Natural killer cell (primary cell): Measurements from ENCODE around the gene ZNF385C. TPM values are rescaled to one million over a fixed set of nuclear protein-coding genes. Genes with fewer than 3 reads are reported as not detected.

Source experiments
- ATAC-seq, 3 donors: fragments of 150-1000 bp in 2 of 3; fragments of 200-7000 bp in 1 of 3; cut with Tn5 transposase; 1 replicate in 1 of 3; 2 replicates in 2 of 3; pipeline ENCODE4 v1.10.0; 2021; ENCODE audit warnings: mild to moderate bottlenecking in 2 of 3, moderate library complexity in 2 of 3
- DNase-seq, 2 donors: peaks; one replicate each; pipeline versions ENCODE4 v3.0.0 to v3.0.0-alpha.2; 2013 to 2021; ENCODE audit warnings: mixed read lengths in 1 of 2
- H3K27ac ChIP-seq: one replicate; pipeline ENCODE4 v1.5.1; 2013; ENCODE audit warnings: mild to moderate bottlenecking, low read length
- H3K27me3 ChIP-seq: one replicate; pipeline ENCODE4 v1.6.1; 2013; ENCODE audit warnings: low read length; ENCODE audit not compliant: control insufficient read depth, insufficient read depth
- H3K36me3 ChIP-seq: one replicate; pipeline ENCODE4 v1.6.1; 2013; ENCODE audit warnings: low read length; ENCODE audit not compliant: control insufficient read depth, insufficient read depth
- H3K4me1 ChIP-seq: one replicate; pipeline ENCODE4 v1.6.1; 2013; ENCODE audit warnings: low read length; ENCODE audit not compliant: control insufficient read depth, insufficient read depth
- H3K4me3 ChIP-seq: one replicate; pipeline ENCODE4 v1.5.1; 2013; ENCODE audit warnings: low read length
- H3K9me3 ChIP-seq: one replicate; pipeline ENCODE4 v1.6.1; 2013; ENCODE audit warnings: low read length; ENCODE audit not compliant: control insufficient read depth, insufficient read depth
- H3K27ac Mint-ChIP-seq, 2 donors: one replicate each; pipeline ENCODE4 v1.8.0; 2022; ENCODE audit warnings: mild to moderate bottlenecking in 2 of 2, mixed read lengths in 2 of 2, moderate library complexity in 1 of 2
- H3K27me3 Mint-ChIP-seq, 2 donors: one replicate each; pipeline ENCODE4 v1.8.0; 2022; ENCODE audit warnings: low read depth in 2 of 2, mixed read lengths in 2 of 2
- H3K36me3 Mint-ChIP-seq: one replicate; pipeline ENCODE4 v1.8.0; 2022; ENCODE audit warnings: mixed read lengths
- H3K4me1 Mint-ChIP-seq, 2 donors: one replicate each; pipeline ENCODE4 v1.8.0; 2022; ENCODE audit warnings: mixed read lengths in 2 of 2
- H3K4me3 Mint-ChIP-seq: one replicate; pipeline ENCODE4 v1.8.0; 2022; ENCODE audit warnings: mild to moderate bottlenecking, moderate library complexity, mixed read lengths
- H3K9me3 Mint-ChIP-seq, 2 donors: one replicate each; pipeline ENCODE4 v1.8.0; 2022; ENCODE audit warnings: mixed read lengths in 2 of 2
- CTCF ChIP-seq: fragments of 200-600 bp; IDR thresholded peaks from one replicate; pipeline ENCODE4 v1.8.0; 2022; ENCODE audit warnings: antibody characterized with exemption
- WGBS: methylation state at CpG from one replicate; pipeline ENCODE4 v1.1.7; 2013; ENCODE audit warnings: missing lambda C conversion rate; ENCODE audit not compliant: insufficient coverage; 5-methylcytosine and 5-hydroxymethylcytosine counted together
- intact Hi-C: fragments of 100-400 bp; cut with micrococcal nuclease; formaldehyde crosslinking; loops from one replicate; pipeline ENCODE4 v1.14.2; 2022
- total RNA-seq, 4 donors: library from RNA; stranded (reverse); fragments of 120-200 nt in 1 of 4; gene quantifications; one replicate each; pipeline versions ENCODE4 v1.2.3 to v1.2.4, GENCODE V29; 2013 to 2022

The ZNF385C gene
- total RNA-seq, 3 donors from 2014 or later (not counting 1 experiment from before 2014, with no cell fraction given), result 0.28 TPM; not detected in 2

- intact Hi-C loops, result no loop called here
- DNase-seq (no peak), ATAC-seq (no peak)
- H3K4me3 Mint-ChIP-seq, result no peak overlapping the region
- H3K27ac Mint-ChIP-seq, result no peak overlapping the region
- peaks cover 0 to 7% of the 10 kb centered on the region in 2 donors for H3K4me1 Mint-ChIP-seq
- 92% methylated on average over 3 of the region's 4 CpGs for WGBS
- peaks cover 7 to 18% of the 10 kb centered on the region in 2 donors for H3K27me3 Mint-ChIP-seq
- Histone ChIP-seq H3K4me3 (no peak overlapping the region), H3K4me1 (peaks cover 8% of the 10 kb centered on the region), H3K36me3 (no peaks in the 10 kb centered on the region), H3K27me3 (peaks cover 4% of the 10 kb centered on the region), H3K27ac (no peak overlapping the region), H3K9me3 (no peaks in the 10 kb centered on the region)
- H3K36me3 Mint-ChIP-seq, result no peaks in the 10 kb centered on the region
- TF ChIP-seq CTCF, result no peak
- no peaks in the 10 kb centered on the region for H3K9me3 Mint-ChIP-seq
Measured at GRCh38 chr17:42076797-42077559, 21.3 kb downstream of the ZNF385C start.

- Histone ChIP-seq H3K27ac (no peak overlapping the region), H3K4me1 (peaks cover 12% of the 10 kb centered on the region), H3K27me3 (peaks cover 8% of the 10 kb centered on the region), H3K4me3 (no peak overlapping the region), H3K9me3 (no peaks in the 10 kb centered on the region), H3K36me3 (no peaks in the 10 kb centered on the region)
- peaks cover 7 to 26% of the 10 kb centered on the region in 2 donors for H3K27me3 Mint-ChIP-seq
- H3K4me1 Mint-ChIP-seq, result peaks cover 0 to 13% of the 10 kb centered on the region in 2 donors
- ATAC-seq, result no peak
- no peak overlapping the region for H3K4me3 Mint-ChIP-seq
- no peak overlapping the region for H3K27ac Mint-ChIP-seq
- no peaks in the 10 kb centered on the region for H3K36me3 Mint-ChIP-seq
- intact Hi-C loops, result no loop called here
- WGBS, result 73% methylated on average over 6 of the region's 6 CpGs
- TF ChIP-seq CTCF, result no peak
- H3K9me3 Mint-ChIP-seq, result no peaks in the 10 kb centered on the region
- no peak for DNase-seq
Measured at GRCh38 chr17:42075789-42076188, 22.5 kb downstream of the ZNF385C start.

GRCh38 chr17:42072323-42073187 lies 25.7 kb downstream of the ZNF385C start:
- H3K27me3 Mint-ChIP-seq, result peaks cover 7 to 29% of the 10 kb centered on the region in 2 donors
- TF ChIP-seq CTCF, result no peak
- Histone ChIP-seq H3K4me1 (peaks cover 12% of the 10 kb centered on the region), H3K27ac (no peak overlapping the region), H3K27me3 (peaks cover 8% of the 10 kb centered on the region), H3K4me3 (no peak overlapping the region), H3K36me3 (no peaks in the 10 kb centered on the region), H3K9me3 (no peaks in the 10 kb centered on the region)
- intact Hi-C loops, result no loop called here
- H3K4me3 Mint-ChIP-seq, result no peak overlapping the region
- ATAC-seq (peak in 2 of 3 donors; percentile 32 to 50), DNase-seq (no peak)
- no peaks in the 10 kb centered on the region for H3K9me3 Mint-ChIP-seq
- H3K36me3 Mint-ChIP-seq, result no peaks in the 10 kb centered on the region
- 6% methylated on average over 67 of the region's 67 CpGs for WGBS
- peaks cover 0 to 13% of the 10 kb centered on the region in 2 donors for H3K4me1 Mint-ChIP-seq
- H3K27ac Mint-ChIP-seq, result no peak overlapping the region
